NT2/D1 (cell line): ENCODE data around the gene RHEB.

ENCODE experiments used
- SUZ12 ChIP-seq: IDR thresholded peaks from 2 replicates; pipeline ENCODE4 v1.6.1; 2011; ENCODE audit not compliant: insufficient read length, insufficient read depth; ENCODE audit errors: extremely low read depth
- YY1 ChIP-seq: IDR thresholded peaks from 2 replicates; pipeline ENCODE4 v1.6.1; 2011; ENCODE audit not compliant: insufficient read length, insufficient read depth

DNA sequence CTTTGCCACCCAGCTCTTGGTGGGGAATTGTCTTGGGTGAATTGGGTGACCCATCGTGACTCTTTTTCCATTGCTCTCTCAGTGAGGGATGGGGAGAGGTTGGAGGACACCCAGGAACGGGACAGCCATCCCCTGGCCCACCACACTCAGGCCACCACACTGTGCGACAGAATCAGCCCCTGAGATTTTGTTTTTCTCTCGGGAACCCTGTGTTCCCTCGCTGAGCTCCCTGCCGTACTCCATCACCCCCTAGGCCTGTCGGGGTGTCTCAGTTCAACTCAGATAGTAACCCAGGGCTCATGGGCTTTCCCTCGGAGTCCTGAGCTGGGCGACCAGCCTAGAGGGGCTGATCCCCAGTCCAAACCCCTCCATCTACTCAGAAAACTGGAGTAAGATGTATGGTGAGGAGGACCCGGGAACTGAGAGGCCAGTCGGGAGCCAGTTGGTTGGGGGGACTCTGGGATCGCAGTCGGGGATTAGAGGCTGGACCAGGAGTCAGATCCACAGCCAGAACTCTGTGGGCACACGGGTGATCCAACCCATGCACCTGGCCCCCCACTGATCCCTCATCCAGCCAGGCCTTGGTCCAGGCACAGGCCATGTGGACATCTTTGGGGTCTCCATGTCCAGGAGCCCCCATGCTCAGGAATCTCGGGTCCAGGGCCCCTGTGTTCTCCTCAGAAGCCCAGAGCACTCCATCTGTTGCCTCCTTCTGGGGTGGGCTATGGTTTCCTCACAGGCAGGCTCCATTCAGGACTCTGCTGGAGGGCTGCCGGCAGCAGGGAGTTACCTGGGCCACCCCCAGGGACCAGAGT lies 89.1 kb downstream of the RHEB start:
- TF ChIP-seq SUZ12 (no peak), YY1 (no peak)
